Right renal pelvis (tissue), 4 donors: Measurements from ENCODE around the gene C20orf173. TPM values are rescaled to one million over a fixed set of nuclear protein-coding genes. Genes with fewer than 3 reads are reported as not detected.

Experiments used
- polyA plus RNA-seq, 4 donors: library from polyadenylated mRNA; unstranded; fragments of 120-200 nt; gene quantifications; one replicate each; pipeline ENCODE4 v1.2.1, GENCODE V29; 2013; ENCODE audit not compliant: insufficient read length in 4 of 4

C20orf173 gene
- polyA plus RNA-seq, 4 donors, result not detected

Other genes starting within 250 kb of the C20orf173 start
- 100 to 1,000 TPM; 123 to 173 (median 137) TPM for gene EIF6, start 244.9 kb downstream of the C20orf173 start, polyA plus RNA-seq
- gene FAM83C, start 237.2 kb downstream of the C20orf173 start, polyA plus RNA-seq, result under 1 TPM in 3 of 4 donors, not detected in 1; 0.06 to 0.07 (median 0.06) TPM
- 10 to 100 TPM; 48.7 to 64.4 (median 58.8) TPM for gene UQCC1, start 117.7 kb downstream of the C20orf173 start, polyA plus RNA-seq
- under 1 TPM; 0.08 to 0.12 (median 0.09) TPM for gene GDF5, start 91.4 kb downstream of the C20orf173 start, polyA plus RNA-seq
- 10 to 100 TPM; 43.0 to 50.7 (median 48.9) TPM for gene CEP250, start 74.1 kb downstream of the C20orf173 start, polyA plus RNA-seq
- gene ERGIC3, start 12.4 kb upstream of the C20orf173 start, polyA plus RNA-seq, result 100 to 1,000 TPM; 325 to 362 (median 334) TPM
- 1 to 10 TPM; 2.0 to 6.2 (median 2.5) TPM for gene SPAG4, start 86.2 kb upstream of the C20orf173 start, polyA plus RNA-seq
- 100 to 1,000 TPM; 162 to 187 (median 172) TPM for gene CPNE1, start 135.2 kb upstream of the C20orf173 start, polyA plus RNA-seq
- 100 to 1,000 TPM in 2 of 4 donors, 10 to 100 TPM in 2; 92.0 to 106 (median 101) TPM for gene RBM12, start 135.2 kb upstream of the C20orf173 start, polyA plus RNA-seq
- 10 to 100 TPM; 30.1 to 33.5 (median 31.7) TPM for gene NFS1, start 169.7 kb upstream of the C20orf173 start, polyA plus RNA-seq
- 100 to 1,000 TPM in 1 of 4 donors, 10 to 100 TPM in 3; 51.3 to 112 (median 65.2) TPM for gene ROMO1, start 169.8 kb upstream of the C20orf173 start, polyA plus RNA-seq
- gene RBM39, start 212.6 kb upstream of the C20orf173 start, polyA plus RNA-seq, result 100 to 1,000 TPM; 497 to 603 (median 575) TPM
- gene PHF20, start 242.4 kb upstream of the C20orf173 start, polyA plus RNA-seq, result 10 to 100 TPM; 37.6 to 42.8 (median 42.0) TPM